H9 (cell line): ENCODE results near the gene CCNB2. TPM values are rescaled to one million over a fixed set of nuclear protein-coding genes. Genes with fewer than 3 reads are reported as not detected.

ENCODE experiments used
- DNase-seq: peaks from one replicate; pipeline ENCODE4 v3.0.0-alpha.2; 2017
- H2AFZ ChIP-seq: one replicate; pipeline ENCODE4 v1.6.1; 2013; ENCODE audit warnings: mild to moderate bottlenecking, low read length, control low read depth, moderate library complexity
- H2AK5ac ChIP-seq: 2 replicates; pipeline ENCODE4 v1.6.1; 2013; ENCODE audit warnings: low read length, control low read depth, mixed read lengths; ENCODE audit not compliant: insufficient read length
- H2BK120ac ChIP-seq: one replicate; pipeline ENCODE4 v1.6.1; 2013; ENCODE audit warnings: low read depth, mild to moderate bottlenecking, low read length, control low read depth, inconsistent platforms; ENCODE audit not compliant: poor library complexity, severe bottlenecking
- H2BK12ac ChIP-seq: 2 replicates; pipeline ENCODE4 v1.6.1; 2013; ENCODE audit warnings: low read length, control low read depth, mixed read lengths, low read depth; ENCODE audit not compliant: insufficient read length
- H2BK15ac ChIP-seq: 2 replicates; pipeline ENCODE4 v1.6.1; 2013; ENCODE audit warnings: low read depth, low read length, control low read depth
- H2BK20ac ChIP-seq: one replicate; pipeline ENCODE4 v1.6.1; 2013; ENCODE audit warnings: low read depth, mild to moderate bottlenecking, low read length, control low read depth, inconsistent platforms; ENCODE audit not compliant: poor library complexity, severe bottlenecking
- H2BK5ac ChIP-seq: 2 replicates; pipeline ENCODE4 v1.6.1; 2013; ENCODE audit warnings: low read length, control low read depth, mixed read lengths; ENCODE audit not compliant: insufficient read length
- H3K14ac ChIP-seq: 2 replicates; pipeline ENCODE4 v1.6.1; 2013; ENCODE audit warnings: low read length, control low read depth; ENCODE audit not compliant: insufficient read depth
- H3K18ac ChIP-seq: 2 replicates; pipeline ENCODE4 v1.6.1; 2013; ENCODE audit warnings: low read depth, mild to moderate bottlenecking, mixed read lengths, low read length, control low read depth; ENCODE audit not compliant: insufficient read length
- H3K23ac ChIP-seq: 2 replicates; pipeline ENCODE4 v1.6.1; 2013; ENCODE audit warnings: low read length, control low read depth, mixed read lengths, low read depth; ENCODE audit not compliant: insufficient read length
- H3K23me2 ChIP-seq: 2 replicates; pipeline ENCODE4 v1.6.1; 2013; ENCODE audit warnings: low read depth, mild to moderate bottlenecking, mixed read lengths, low read length, control low read depth; ENCODE audit not compliant: insufficient read length, poor library complexity, severe bottlenecking
- H3K27ac ChIP-seq: 2 replicates; pipeline ENCODE4 v1.5.1; 2013; ENCODE audit warnings: low read length, control low read depth, mixed read lengths, low read depth; ENCODE audit not compliant: insufficient read length
- H3K27me3 ChIP-seq: 2 replicates; pipeline ENCODE4 v1.6.1; 2013; ENCODE audit warnings: low read length, control low read depth, inconsistent platforms; ENCODE audit not compliant: insufficient read depth
- H3K4ac ChIP-seq: 2 replicates; pipeline ENCODE4 v1.6.1; 2013; ENCODE audit warnings: low read depth, mild to moderate bottlenecking, control low read depth, inconsistent platforms, low read length, moderate library complexity
- H3K4me1 ChIP-seq: 2 replicates; pipeline ENCODE4 v1.6.1; 2013; ENCODE audit warnings: low read length, control low read depth, inconsistent platforms; ENCODE audit not compliant: insufficient read depth
- H3K4me2 ChIP-seq: 2 replicates; pipeline ENCODE4 v1.6.1; 2013; ENCODE audit warnings: low read length, control low read depth, mixed read lengths; ENCODE audit not compliant: insufficient read length, insufficient read depth
- H3K56ac ChIP-seq: 2 replicates; pipeline ENCODE4 v1.6.1; 2013; ENCODE audit warnings: low read depth, mild to moderate bottlenecking, mixed read lengths, low read length, control low read depth; ENCODE audit not compliant: insufficient read length
- H3K79me1 ChIP-seq: 2 replicates; pipeline ENCODE4 v1.6.1; 2013; ENCODE audit warnings: low read depth, mild to moderate bottlenecking, moderate library complexity, low read length, control low read depth, inconsistent platforms; ENCODE audit not compliant: insufficient read depth, poor library complexity, severe bottlenecking
- H3K79me2 ChIP-seq: 2 replicates; pipeline ENCODE4 v1.6.1; 2013; ENCODE audit warnings: low read length, control low read depth, inconsistent platforms; ENCODE audit not compliant: insufficient read depth
- H3K9ac ChIP-seq: 2 replicates; pipeline ENCODE4 v1.6.1; 2013; ENCODE audit warnings: low read length, control low read depth, mixed read lengths; ENCODE audit not compliant: insufficient read length; ENCODE audit errors: extremely low read depth
- H3K9me3 ChIP-seq: one replicate; pipeline ENCODE4 v1.6.1; 2013; ENCODE audit warnings: low read depth, low read length, inconsistent platforms; ENCODE audit not compliant: control insufficient read depth
- H3T11ph ChIP-seq: one replicate; pipeline ENCODE4 v1.6.1; 2013; ENCODE audit warnings: mild to moderate bottlenecking, low read length, control low read depth, inconsistent platforms
- H4K20me1 ChIP-seq: one replicate; pipeline ENCODE4 v1.6.1; 2013; ENCODE audit not compliant: control insufficient read depth, insufficient read length, insufficient read depth
- H4K5ac ChIP-seq: 2 replicates; pipeline ENCODE4 v1.6.1; 2013; ENCODE audit warnings: low read depth, mild to moderate bottlenecking, mixed read lengths, low read length, control low read depth; ENCODE audit not compliant: insufficient read length
- H4K8ac ChIP-seq: replicated peaks from 2 replicates; pipeline ENCODE4 v1.6.1; 2013; ENCODE audit warnings: low read length, control low read depth, mixed read lengths, low read depth; ENCODE audit not compliant: insufficient read length
- H4K91ac ChIP-seq: 2 replicates; pipeline ENCODE4 v1.6.1; 2013; ENCODE audit warnings: low read depth, mild to moderate bottlenecking, moderate library complexity, mixed read lengths, low read length, control low read depth; ENCODE audit not compliant: insufficient read length
- H3K27ac Mint-ChIP-seq, 3 experiments: 2 replicates in 2 of 3; 3 replicates in 1 of 3; pipeline ENCODE4 v1.8.0; 2020 to 2021; ENCODE audit warnings: mixed read lengths in 3 of 3, mild to moderate bottlenecking in 1 of 3, moderate library complexity in 1 of 3
- H3K27me3 Mint-ChIP-seq: 2 replicates; pipeline ENCODE4 v1.8.0; 2021; ENCODE audit warnings: low read depth, mild to moderate bottlenecking, moderate library complexity, mixed read lengths
- H3K36me3 Mint-ChIP-seq, 3 experiments: 2 replicates in 2 of 3; 3 replicates in 1 of 3; pipeline ENCODE4 v1.8.0; 2020 to 2021; ENCODE audit warnings: low read depth in 3 of 3, mixed read lengths in 3 of 3; ENCODE audit not compliant: insufficient read depth in 1 of 3
- H3K4me1 Mint-ChIP-seq, 2 experiments: 2 replicates each; pipeline ENCODE4 v1.8.0; 2020; ENCODE audit warnings: mixed read lengths in 2 of 2
- H3K4me3 Mint-ChIP-seq, 2 experiments: 2 replicates in 1 of 2; 3 replicates in 1 of 2; pipeline ENCODE4 v1.8.0; 2020 to 2021; ENCODE audit warnings: mild to moderate bottlenecking in 2 of 2, mixed read lengths in 2 of 2, moderate library complexity in 1 of 2
- H3K9me3 Mint-ChIP-seq, 2 experiments: 2 replicates in 1 of 2; 3 replicates in 1 of 2; pipeline ENCODE4 v1.8.0; 2020; ENCODE audit warnings: mild to moderate bottlenecking in 2 of 2, mixed read lengths in 2 of 2, moderate library complexity in 1 of 2
- CTCF ChIP-seq: fragments of 200-600 bp; sonication (generic); conservative IDR thresholded peaks from 3 replicates; pipeline ENCODE4 v1.8.0; 2021; ENCODE audit warnings: antibody characterized with exemption, mild to moderate bottlenecking
- WGBS: extraction: QIAGEN DNeasy Blood & Tissue Kit; methylation state at CpG from one replicate; pipeline ENCODE4 v1.1.7; 2013; ENCODE audit warnings: missing lambda C conversion rate, low lambda C conversion rate, mixed read lengths; ENCODE audit not compliant: insufficient read length; ENCODE audit errors: extremely low coverage; 5-methylcytosine and 5-hydroxymethylcytosine counted together
- total RNA-seq: library from RNA; stranded (reverse); gene quantifications from 2 replicates; pipeline ENCODE4 v1.2.1, GENCODE V29; 2021

CCNB2 gene
- total RNA-seq, 1 experiment from 2014 or later, result 122 TPM

DNA sequence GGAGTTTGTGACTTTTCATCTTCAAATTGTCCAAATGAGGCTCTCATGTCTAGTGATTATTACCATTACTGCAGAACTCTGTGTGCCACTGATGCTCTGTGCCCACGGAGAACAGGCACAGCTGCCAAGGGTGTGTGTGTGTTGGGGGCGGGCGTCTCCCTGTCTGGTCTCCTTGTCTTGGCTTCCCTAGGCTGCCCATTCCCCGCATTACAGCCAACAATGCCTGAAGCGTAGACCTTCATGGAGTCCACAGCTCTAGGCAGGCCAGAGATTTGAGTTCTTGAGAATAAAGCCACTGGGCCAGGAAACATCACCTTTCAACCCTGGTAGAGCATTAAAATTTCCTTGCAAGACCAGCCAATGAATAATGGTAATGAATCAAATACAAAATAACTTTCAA lies 42.7 kb downstream of the CCNB2 start:
- Histone ChIP-seq H3K79me2 (no peaks in the 10 kb centered on the region), H2AK5ac (no peak overlapping the region), H3K27ac (no peak overlapping the region), H3K56ac (no peak overlapping the region), H3T11ph (no peak overlapping the region), H3K14ac (no peak overlapping the region), H3K18ac (no peak overlapping the region), H3K23me2 (no peaks in the 10 kb centered on the region), H3K9ac (no peak overlapping the region), H4K8ac (no peak overlapping the region), H2BK12ac (no peak overlapping the region), H4K91ac (no peak overlapping the region), H2BK20ac (no peak overlapping the region), H2BK120ac (no peak overlapping the region), H2AFZ (no peak overlapping the region), H3K9me3 (no peaks in the 10 kb centered on the region), H3K23ac (no peak overlapping the region), H2BK5ac (no peak overlapping the region), H3K4me2 (no peak overlapping the region), H3K4me1 (peaks cover 4% of the 10 kb centered on the region; the same call in 1 of the 2 replicates), H3K79me1 (no peaks in the 10 kb centered on the region), H3K4ac (no peak overlapping the region), H4K5ac (no peak overlapping the region), H3K27me3 (no peaks in the 10 kb centered on the region), H4K20me1 (no peaks in the 10 kb centered on the region), H2BK15ac (no peak overlapping the region)
- Mint-ChIP-seq H3K4me1 (peaks cover 22 to 27% of the 10 kb centered on the region in 2 experiments), H3K27me3 (no peaks in the 10 kb centered on the region), H3K27ac (peak overlapping the region; percentile 72 to 90 (median 73); a peak in 5 of 7 replicates), H3K9me3 (no peaks in the 10 kb centered on the region), H3K36me3 (peaks cover 7 to 84% (median 54%) of the 10 kb centered on the region in 3 experiments; a peak in 6 of 7 replicates), H3K4me3 (peak overlapping the region in 1 of 2 experiments; percentile 46; a peak in 1 of 5 replicates)
- WGBS, result no CpG with 5 or more reads among the region's 5 CpGs
- DNase-seq, result no peak
- TF ChIP-seq CTCF, result no peak
